NCI-H2227 (cell line): ENCODE measurements around the gene ACOX3.
"Not testable (repeated sequence)": the region's sequence is repeated elsewhere in the genome, so short reads cannot be mapped to it uniquely, and the experiment has no call there.

Experiments
- DNase-seq: peaks from one replicate; lab custom pipeline; 2025; ENCODE audit not compliant: unreplicated experiment; lab: John Stamatoyannopoulos, UW

Gene ACOX3

GRCh38 chr4:8440492-8441311, at the start of gene ACOX3, which contains the start of gene TRMT44:
Gene ACOX3 (minus strand): TSS chr4:8440723. CDS start chr4:8416521, 24,202 bp downstream.
Gene TRMT44 (plus strand): TSS chr4:8440777. CDS start chr4:8440823, 46 bp downstream.
- DNase-seq: peak; percentile 89

- DNase-seq: no peak
Measured at GRCh38 chr4:8488791-8489369, 48.4 kb upstream of the ACOX3 start.

DNA sequence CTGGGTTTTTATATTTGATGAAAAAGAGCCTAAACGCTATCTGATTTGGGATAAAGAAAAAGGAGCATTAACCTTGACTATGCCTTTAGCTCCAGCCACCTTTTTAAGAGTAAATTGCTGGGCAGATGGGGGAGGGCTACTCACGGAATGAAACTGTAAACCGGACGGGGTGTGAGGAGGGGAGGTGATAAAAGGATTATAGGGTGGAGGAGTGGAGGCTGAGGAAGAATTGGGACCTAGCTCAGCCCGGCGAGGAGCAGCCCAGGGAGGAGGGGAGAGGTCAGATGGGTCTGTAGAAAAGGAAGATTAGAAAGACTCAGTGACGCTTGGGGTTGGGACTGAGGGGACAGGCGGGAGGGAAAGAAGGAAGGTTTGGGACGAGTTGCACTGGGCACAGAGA, 46.1 kb upstream of the ACOX3 start:
- not testable (repeated sequence) for DNase-seq

- DNase-seq: no peak
Measured at GRCh38 chr4:8480221-8480620, 39.7 kb upstream of the ACOX3 start.

- no peak for DNase-seq
Measured at GRCh38 chr4:8478801-8479744, 38.5 kb upstream of the ACOX3 start.

DNA sequence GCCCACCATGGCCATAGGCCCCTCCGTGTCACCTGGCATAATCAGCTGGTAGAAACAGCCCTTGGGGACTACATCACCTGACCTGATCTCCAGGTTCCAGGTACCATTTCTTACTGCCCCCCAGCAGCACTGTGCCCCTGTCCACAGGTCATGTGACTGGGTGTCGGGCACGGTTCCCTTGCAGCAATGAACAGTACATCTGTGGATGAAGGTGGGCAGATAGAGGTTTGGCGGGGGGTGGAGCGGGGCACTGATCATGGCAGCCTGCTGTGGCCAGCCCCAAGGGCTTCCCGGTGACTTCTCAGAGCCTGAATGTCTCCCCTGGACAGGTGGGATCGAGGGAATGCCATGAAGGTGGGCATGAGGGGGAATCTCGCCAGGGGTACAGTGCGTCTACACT, 37.8 kb upstream of the ACOX3 start:
- no peak for DNase-seq

DNA sequence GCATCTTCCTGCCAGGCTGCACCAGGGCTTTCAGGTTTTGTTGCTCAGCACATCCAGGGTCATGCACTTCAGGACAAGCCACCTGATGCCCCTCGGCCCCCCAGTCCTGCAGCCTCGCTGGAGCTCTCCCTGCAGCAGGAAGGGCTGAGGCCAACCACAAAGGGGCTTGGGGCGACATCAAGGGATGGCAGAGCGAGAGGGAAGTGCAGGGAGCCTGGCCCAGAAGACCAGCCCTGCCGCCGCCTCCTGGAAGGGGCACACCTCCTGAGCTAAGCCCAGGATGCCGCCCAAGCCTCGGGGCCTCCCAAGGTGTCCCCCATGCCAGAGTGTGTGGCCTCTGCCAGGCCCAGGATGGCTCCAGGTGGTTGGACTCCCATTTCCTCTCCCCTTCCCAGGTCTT, 37.2 kb upstream of the ACOX3 start:
- no peak for DNase-seq

GRCh38 chr4:8477095-8477635, 36.6 kb upstream of the ACOX3 start:
- no peak for DNase-seq

DNA sequence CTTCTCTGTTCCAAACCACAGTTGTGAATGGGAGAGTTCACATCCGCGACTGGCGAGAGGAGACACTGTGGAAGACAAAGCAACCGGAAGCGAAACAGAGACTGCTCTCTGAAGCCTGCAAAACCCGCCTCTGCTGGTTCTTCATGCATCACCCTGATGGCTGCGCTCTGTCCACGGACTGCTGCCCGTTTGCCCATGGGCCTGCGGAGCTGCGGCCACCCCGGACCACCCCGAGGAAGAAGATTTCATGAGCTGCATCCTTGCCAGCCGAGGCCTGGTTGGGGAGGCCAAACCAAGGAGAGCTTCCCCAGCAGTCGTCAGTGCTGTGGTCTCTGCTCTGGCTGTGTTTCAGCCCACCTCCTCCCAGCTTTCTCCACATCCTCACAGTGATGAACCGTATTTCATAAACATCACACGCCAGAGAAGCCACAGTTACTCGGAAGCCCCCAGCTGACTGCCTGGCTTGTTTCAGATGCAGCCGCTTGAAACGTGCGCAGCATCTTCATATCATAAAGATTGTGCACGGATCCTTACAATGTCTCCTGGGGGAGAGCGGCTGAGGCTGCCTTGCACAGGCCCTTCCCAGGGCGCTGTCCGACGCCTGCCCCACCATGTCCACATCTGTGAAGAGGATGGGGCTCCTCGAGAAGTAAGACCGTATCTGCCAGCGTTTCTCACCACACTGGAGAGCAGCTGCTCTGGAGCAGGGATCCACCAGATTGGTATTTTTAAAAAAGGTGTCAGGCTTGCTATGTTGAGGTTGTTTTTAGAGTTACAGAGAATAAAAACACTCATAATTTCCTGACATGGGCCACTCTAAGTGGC, 35.4 kb upstream of the ACOX3 start:
- no peak for DNase-seq

GRCh38 chr4:8474856-8475255, 34.3 kb upstream of the ACOX3 start:
- no peak for DNase-seq

- no peak for DNase-seq
Measured at GRCh38 chr4:8473920-8474590, 33.5 kb upstream of the ACOX3 start.

DNA sequence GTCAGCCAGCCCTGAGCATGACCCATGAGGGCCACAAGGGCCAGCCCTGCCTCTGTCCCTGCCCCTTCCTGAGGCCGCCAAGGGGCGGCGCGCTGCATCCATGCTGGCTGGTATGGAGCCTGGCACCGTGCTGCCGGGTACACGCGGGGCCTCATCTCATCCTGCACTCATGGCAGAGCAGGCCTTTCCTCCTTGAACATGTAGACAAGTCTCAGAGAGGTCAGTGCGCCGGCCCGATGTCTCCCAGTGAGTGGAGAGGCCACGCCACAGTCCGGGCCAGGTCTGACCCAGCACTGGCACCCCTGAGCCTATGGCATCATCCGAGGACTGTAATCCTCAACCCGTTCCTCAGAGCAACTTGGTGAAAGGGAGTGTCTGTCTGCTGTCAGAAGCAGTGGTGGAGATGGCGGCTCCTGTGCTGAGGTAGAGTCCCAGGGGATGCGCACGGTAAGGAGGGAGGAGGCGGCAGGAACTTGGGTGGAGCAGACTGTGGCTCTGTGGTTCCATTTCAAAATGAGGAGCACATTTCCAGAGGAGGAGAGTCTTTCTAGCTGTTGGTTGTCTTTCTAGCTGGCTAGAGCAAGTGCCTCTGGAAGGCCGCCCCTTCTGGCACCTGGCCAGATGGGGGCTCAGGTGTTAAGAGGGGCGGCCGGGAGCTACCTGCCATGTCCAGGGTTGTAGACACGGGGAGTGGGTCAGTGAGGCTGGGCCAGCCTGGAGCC, 32.8 kb upstream of the ACOX3 start:
- no peak for DNase-seq

GRCh38 chr4:8472689-8473197, 32.2 kb upstream of the ACOX3 start:
- DNase-seq: no peak

GRCh38 chr4:8472158-8472688, 31.7 kb upstream of the ACOX3 start:
- no peak for DNase-seq

DNA sequence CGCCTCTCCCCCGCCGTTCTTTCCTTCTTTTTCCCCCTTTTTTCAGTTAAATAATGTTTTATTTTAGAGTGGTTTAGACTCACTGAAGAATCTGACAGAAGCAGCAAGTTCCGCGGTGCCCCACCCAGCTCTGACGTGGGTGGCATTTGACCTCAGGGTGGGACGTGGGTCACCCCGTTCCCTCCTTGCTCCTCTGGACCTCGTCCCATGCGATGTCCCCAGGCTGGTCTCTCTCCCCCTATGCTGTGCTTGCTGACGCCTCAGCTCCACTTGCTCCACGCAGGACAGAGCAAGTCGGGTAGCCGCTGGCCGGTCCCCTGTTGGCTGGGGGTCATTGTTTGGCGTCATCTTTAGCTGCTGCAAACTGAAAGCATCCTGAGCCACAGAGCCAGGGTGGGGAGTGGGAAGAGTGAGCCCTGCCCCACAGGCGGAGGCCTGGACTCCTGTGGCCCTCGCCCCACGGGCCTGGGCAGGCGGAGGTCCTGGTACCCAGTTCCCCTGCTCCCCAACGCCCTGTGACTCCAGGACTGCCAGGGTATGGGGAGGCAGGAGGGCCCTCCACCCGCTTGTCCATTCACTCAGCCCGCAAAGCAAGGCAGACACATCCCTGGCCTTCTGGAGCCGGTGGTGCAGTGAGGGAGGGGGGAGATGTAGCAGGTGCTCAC, 30.8 kb upstream of the ACOX3 start:
- DNase-seq: no peak

DNA sequence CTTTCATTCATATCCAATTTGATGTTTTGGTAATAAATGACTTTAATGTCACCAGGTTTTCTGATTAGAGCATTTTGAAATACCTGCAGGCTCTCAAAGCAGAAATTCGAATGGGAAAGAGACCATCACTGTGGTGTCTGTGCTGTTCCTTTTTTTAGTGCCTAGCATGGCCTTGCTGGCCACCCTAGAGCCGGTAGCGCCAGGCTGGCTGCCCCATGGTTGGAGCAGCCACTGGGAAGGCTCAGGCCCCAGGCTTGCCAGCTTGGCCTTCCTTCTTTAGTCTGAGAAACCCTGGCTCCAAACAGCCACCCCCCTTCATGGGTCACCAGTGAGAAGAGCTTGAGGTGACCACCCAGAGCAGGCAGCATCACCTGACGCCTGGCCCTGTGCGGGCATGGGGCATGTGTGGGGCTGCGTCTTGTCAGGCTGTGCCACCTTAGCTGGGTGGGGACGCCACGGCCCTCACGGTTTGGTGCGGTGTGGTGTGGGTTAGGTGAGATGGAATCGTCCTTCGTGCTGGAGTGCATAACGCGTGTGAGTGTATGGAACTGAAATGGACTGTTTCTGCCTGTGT, 30.0 kb upstream of the ACOX3 start:
- DNase-seq: no peak

DNA sequence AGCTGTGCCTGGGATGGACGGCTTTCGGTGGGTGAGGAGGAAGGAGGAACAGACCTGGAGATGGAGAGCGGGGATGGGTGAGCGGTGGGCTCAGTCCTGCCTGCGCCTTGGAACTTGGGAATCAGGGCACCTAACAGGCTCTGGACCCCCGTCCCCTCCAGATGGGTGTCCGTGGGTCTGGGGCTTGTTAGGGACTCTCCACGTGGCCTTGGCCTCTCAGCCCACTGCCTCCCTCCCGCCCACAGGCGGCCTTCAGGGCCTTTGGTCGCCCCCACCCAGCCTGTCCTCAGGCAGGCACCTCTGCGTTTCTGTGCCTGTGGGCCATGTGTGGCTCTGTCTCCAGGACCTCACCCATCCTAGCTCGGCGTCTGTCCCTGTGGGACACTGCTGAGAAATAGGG, 29.0 kb upstream of the ACOX3 start:
- DNase-seq: no peak
